Thymus (tissue), 11 donors: ENCODE results near the gene IFIT1. TPM values are rescaled to one million over a fixed set of nuclear protein-coding genes. Genes with fewer than 3 reads are reported as not detected.
"Not testable (repeated sequence)": the region's sequence is repeated elsewhere in the genome, so short reads cannot be mapped to it uniquely, and the experiment has no call there.

Source experiments
- DNase-seq, 9 donors: peaks; one replicate each; pipeline ENCODE4 v3.0.0-alpha.2; 2013; ENCODE audit warnings: low spot score in 9 of 9, low read depth in 6 of 9, missing footprints in 1 of 9
- H3K27ac ChIP-seq, 2 donors: one replicate each; pipeline ENCODE4 v1.5.1; 2013; ENCODE audit warnings: control low read depth in 1 of 2, low read depth in 1 of 2, low read length in 1 of 2, mild to moderate bottlenecking in 1 of 2, moderate library complexity in 1 of 2
- H3K27me3 ChIP-seq, 2 donors: one replicate each; pipeline ENCODE4 v1.5.1; 2013; ENCODE audit warnings: low read length in 1 of 2; ENCODE audit not compliant: control insufficient read depth in 2 of 2, insufficient read depth in 1 of 2
- H3K36me3 ChIP-seq, 2 donors: one replicate each; pipeline ENCODE4 v1.5.1; 2013; ENCODE audit warnings: low read length in 1 of 2, mild to moderate bottlenecking in 1 of 2, moderate library complexity in 1 of 2; ENCODE audit not compliant: control insufficient read depth in 2 of 2, insufficient read depth in 2 of 2
- H3K4me1 ChIP-seq, 2 donors: one replicate each; pipeline ENCODE4 v1.5.1; 2013; ENCODE audit warnings: low read length in 2 of 2; ENCODE audit not compliant: control insufficient read depth in 2 of 2, insufficient read depth in 2 of 2
- H3K4me3 ChIP-seq, 2 donors: one replicate each; pipeline ENCODE4 v1.5.1; 2013; ENCODE audit warnings: low read length in 2 of 2, control low read depth in 1 of 2, mild to moderate bottlenecking in 1 of 2
- H3K9me3 ChIP-seq, 2 donors: one replicate each; pipeline ENCODE4 v1.5.1; 2013; ENCODE audit warnings: low read length in 1 of 2, mild to moderate bottlenecking in 1 of 2; ENCODE audit not compliant: control insufficient read depth in 2 of 2, insufficient read depth in 1 of 2
- WGBS: extraction: QIAGEN DNeasy Blood & Tissue Kit; methylation state at CpG from one replicate; pipeline ENCODE4 v1.1.7; 2013; 5-methylcytosine and 5-hydroxymethylcytosine counted together
- polyA plus RNA-seq: library from polyadenylated mRNA; stranded (reverse); fragments of 200-250 nt; gene quantifications from one replicate; pipeline ENCODE4 v1.2.3, GENCODE V29; 2013
- total RNA-seq: library from RNA; stranded (reverse); fragments of 120-200 nt; gene quantifications from one replicate; pipeline ENCODE4 v1.2.4, GENCODE V29; 2013
- donor health status: healthy.

IFIT1 gene
- total and polyA plus RNA-seq, 2 donors, result 43.4 to 48.4 TPM

DNA sequence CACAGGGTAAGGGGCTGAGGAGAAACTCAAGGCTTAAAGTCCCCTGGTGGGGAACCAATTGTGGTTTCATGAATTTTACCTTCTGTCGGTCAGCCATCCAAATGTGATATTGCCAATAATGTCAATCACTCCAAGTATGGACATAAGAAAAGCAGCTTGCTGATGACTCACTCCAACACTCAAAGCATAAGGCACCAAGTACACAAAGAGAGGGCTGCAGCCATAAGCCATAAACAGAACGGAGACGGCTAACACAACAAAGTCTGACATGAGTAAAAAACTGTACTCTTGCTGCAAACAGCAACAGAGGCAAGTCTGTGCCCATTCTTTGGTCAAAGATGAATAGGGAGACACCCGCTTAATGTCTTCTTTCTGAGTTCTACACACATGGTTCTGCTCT is 46.1 kb downstream of the IFIT1 start:
- DNase-seq, result no peak
- Histone ChIP-seq H3K4me1 (no peaks in the 10 kb centered on the region), H3K36me3 (no peaks in the 10 kb centered on the region), H3K9me3 (no peaks in the 10 kb centered on the region), H3K4me3 (no peak overlapping the region), H3K27me3 (no peaks in the 10 kb centered on the region), H3K27ac (no peak overlapping the region)
- WGBS, result 98% methylated on average over 4 of the region's 4 CpGs

- WGBS, result 91% methylated on average over 4 of the region's 4 CpGs
- Histone ChIP-seq H3K27me3 (no peaks in the 10 kb centered on the region), H3K4me3 (no peak overlapping the region), H3K27ac (no peak overlapping the region), H3K9me3 (no peaks in the 10 kb centered on the region), H3K4me1 (no peaks in the 10 kb centered on the region), H3K36me3 (no peaks in the 10 kb centered on the region)
- DNase-seq, result no peak
Measured at GRCh38 chr10:89440226-89441009, 48.0 kb downstream of the IFIT1 start.

- H3K27me3 ChIP-seq, result no peaks in the 10 kb centered on the region
- 98% methylated on average over 1 of the region's 1 CpG for WGBS
- no peaks in the 10 kb centered on the region for H3K9me3 ChIP-seq
- DNase-seq, result no peak
- no peak overlapping the region for H3K4me3 ChIP-seq
- H3K4me1 ChIP-seq, result no peaks in the 10 kb centered on the region
- H3K36me3 ChIP-seq, result no peaks in the 10 kb centered on the region
- H3K27ac ChIP-seq, result no peak overlapping the region
Measured at GRCh38 chr10:89442289-89442688, 49.9 kb downstream of the IFIT1 start.

DNA sequence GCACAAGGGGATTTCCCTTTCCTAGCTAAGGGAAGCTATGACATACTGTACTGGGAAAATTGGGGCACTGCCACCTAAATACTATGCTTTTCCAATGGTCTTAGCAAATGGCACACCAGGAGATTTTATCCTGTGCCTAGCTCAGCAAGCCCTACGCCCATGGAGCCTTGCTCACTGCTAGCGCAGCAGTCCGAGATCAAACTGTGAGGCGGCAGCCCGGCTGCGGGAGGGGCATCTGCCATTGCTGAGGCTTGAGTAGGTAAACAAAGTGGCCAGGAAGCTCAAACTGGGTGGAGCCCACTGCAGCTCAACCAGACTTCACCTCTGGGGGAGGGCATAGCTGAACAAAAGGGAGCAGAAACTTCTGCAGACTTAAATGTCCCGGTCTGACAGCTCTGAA is 52.4 kb downstream of the IFIT1 start:
- H3K4me1 ChIP-seq, H3K36me3 ChIP-seq, H3K9me3 ChIP-seq, H3K27me3 ChIP-seq, DNase-seq, H3K4me3 ChIP-seq, H3K27ac ChIP-seq: not testable (repeated sequence)
- WGBS, result 98% methylated on average over 7 of the region's 7 CpGs

DNA sequence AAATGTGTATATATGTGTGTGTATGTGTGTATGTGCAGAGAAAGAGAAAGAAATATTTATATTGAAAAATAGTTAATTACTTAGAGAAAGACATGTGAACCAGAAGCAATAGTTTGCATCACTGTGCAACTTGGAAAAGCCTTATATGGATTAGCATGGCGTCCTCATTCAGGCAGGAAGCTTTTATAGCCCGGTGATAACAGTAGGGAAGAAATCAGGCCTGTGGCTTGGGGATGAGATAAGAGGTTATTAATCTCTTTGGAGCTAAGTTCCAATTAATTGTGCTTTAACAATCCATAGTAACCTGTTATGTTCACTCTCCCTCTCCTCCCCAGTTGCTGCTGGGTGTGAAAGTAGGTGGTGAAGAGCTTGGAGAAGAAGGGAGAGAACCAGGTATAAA is 58.5 kb downstream of the IFIT1 start:
- Histone ChIP-seq H3K27ac (no peak overlapping the region), H3K4me3 (no peak overlapping the region), H3K4me1 (no peaks in the 10 kb centered on the region), H3K27me3 (no peaks in the 10 kb centered on the region), H3K9me3 (no peaks in the 10 kb centered on the region), H3K36me3 (no peaks in the 10 kb centered on the region)
- 96% methylated on average over 2 of the region's 2 CpGs for WGBS
- DNase-seq, result no peak

GRCh38 chr10:89452193-89452592 is 59.8 kb downstream of the IFIT1 start:
- H3K36me3 ChIP-seq, result no peaks in the 10 kb centered on the region
- H3K9me3 ChIP-seq, result no peaks in the 10 kb centered on the region
- no peak overlapping the region for H3K27ac ChIP-seq
- H3K27me3 ChIP-seq, result no peaks in the 10 kb centered on the region
- no peaks in the 10 kb centered on the region for H3K4me1 ChIP-seq
- no peak for DNase-seq
- H3K4me3 ChIP-seq, result no peak overlapping the region
- 63% methylated on average over 1 of the region's 1 CpG for WGBS

GRCh38 chr10:89454561-89455347 is 62.3 kb downstream of the IFIT1 start:
- H3K4me3 ChIP-seq, result no peak overlapping the region
- 95% methylated on average over 1 of the region's 1 CpG for WGBS
- no peak overlapping the region for H3K27ac ChIP-seq
- no peaks in the 10 kb centered on the region for H3K27me3 ChIP-seq
- DNase-seq, result no peak
- H3K36me3 ChIP-seq, result no peaks in the 10 kb centered on the region
- no peaks in the 10 kb centered on the region for H3K9me3 ChIP-seq
- H3K4me1 ChIP-seq, result no peaks in the 10 kb centered on the region

Other genes starting within 250 kb of the IFIT1 start
- 8.5 TPM for gene CH25H, start 185.3 kb upstream of the IFIT1 start, total RNA-seq
- gene CH25H, start 185.3 kb upstream of the IFIT1 start, polyA plus RNA-seq, result 23.8 TPM
- 45.9 TPM for gene LIPA, start 140.8 kb upstream of the IFIT1 start, total RNA-seq
- 62.3 TPM for gene LIPA, start 140.8 kb upstream of the IFIT1 start, polyA plus RNA-seq
- 8.7 TPM for gene IFIT2, start 90.6 kb upstream of the IFIT1 start, total RNA-seq
- 16.0 TPM for gene IFIT2, start 90.6 kb upstream of the IFIT1 start, polyA plus RNA-seq
- gene IFIT3, start 64.6 kb upstream of the IFIT1 start, total RNA-seq, result 33.4 TPM
- 31.5 TPM for gene IFIT3, start 64.6 kb upstream of the IFIT1 start, polyA plus RNA-seq
- 0.38 TPM for gene IFIT1B, start 14.6 kb upstream of the IFIT1 start, total RNA-seq
- 0.07 TPM for gene IFIT1B, start 14.6 kb upstream of the IFIT1 start, polyA plus RNA-seq
- gene IFIT5, start 21.9 kb downstream of the IFIT1 start, total RNA-seq, result 17.6 TPM
- 17.4 TPM for gene IFIT5, start 21.9 kb downstream of the IFIT1 start, polyA plus RNA-seq
- 0.24 TPM for gene SLC16A12, start 143.0 kb downstream of the IFIT1 start, total RNA-seq
- gene SLC16A12, start 143.0 kb downstream of the IFIT1 start, polyA plus RNA-seq, result 1.5 TPM